Inferior parietal cortex (tissue), 1 donor: ENCODE data around the gene ANKRD6.

Experiments
- DNase-seq: peaks from one replicate; pipeline ENCODE4 v3.0.0-alpha.2; 2016; ENCODE audit errors: extremely low spot score

The ANKRD6 gene

DNA sequence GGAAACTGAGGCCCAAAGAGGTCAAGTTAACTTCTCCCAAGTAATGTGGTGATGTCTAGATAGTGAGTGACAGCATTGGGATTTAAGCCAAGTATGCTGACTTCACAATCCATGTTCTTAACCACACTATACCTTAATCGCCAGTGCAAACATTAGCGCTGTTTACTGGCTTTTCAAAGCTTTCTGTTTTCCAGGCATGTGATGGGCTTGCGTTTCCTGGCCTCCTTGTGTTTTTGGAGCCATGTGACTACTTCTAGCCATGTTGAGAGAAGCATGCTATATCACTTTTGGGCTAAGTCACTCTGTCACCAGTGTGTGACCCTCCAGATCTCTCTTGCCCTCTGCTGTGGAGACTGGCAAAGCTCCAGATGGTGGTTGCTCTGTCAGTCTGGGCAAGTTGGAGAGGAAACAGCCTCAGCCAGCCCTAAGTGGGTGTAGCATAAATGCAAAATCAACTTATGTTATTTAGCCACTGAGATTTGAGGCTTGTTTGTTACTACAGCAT lies 76.9 kb downstream of the ANKRD6 start:
- no peak for DNase-seq

DNA sequence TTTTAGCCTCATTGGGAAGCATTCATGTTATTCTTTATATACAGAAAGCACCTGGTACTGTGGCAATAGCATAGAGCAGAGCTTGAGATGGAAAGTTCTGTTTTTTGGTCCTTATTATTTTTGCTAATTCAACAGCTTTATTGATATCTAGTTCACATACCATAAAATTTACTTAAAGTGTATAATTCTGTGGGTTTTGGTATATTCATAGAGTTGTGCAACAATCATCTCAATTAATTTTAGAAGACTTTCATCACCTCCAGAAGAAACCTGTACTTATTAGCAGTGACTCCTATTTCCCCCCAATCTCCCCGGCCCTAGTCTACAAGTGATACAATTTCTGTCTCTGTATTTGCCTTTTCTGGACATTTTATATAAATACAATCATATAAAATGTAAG lies 77.4 kb downstream of the ANKRD6 start:
- no peak for DNase-seq

DNA sequence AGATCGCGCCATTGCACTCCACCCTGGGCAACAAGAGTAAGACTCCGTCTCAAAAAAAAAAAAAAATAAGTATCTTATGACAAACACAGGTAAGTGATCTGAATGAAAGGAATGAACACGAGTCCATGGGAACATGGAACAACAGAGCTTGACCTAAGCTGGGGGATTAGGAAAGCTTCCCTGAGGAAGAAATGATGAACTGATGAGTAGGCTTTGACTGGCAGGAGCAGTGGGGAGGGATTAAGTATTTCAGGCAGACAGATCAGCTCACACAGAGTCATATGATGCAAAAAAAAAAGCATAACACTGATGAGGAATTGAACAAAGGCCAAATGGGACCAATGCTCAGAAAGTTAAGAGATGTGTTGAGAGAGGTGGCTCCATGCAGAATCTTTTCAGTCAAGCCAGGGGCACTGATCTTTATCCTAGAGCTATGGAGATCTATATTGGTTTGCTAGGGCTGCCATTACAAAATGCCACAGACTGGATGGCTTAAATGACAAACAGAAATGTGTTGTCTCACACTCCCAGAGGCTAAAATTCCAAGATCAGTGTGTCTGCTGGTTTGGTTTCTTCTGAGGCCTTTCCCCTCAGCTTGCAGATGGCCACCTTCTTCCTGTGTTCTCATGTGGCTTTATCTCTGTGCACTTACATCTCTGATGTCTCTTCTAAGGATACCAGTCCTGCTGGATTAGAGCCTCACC lies 85.6 kb downstream of the ANKRD6 start:
- DNase-seq, result no peak

DNA sequence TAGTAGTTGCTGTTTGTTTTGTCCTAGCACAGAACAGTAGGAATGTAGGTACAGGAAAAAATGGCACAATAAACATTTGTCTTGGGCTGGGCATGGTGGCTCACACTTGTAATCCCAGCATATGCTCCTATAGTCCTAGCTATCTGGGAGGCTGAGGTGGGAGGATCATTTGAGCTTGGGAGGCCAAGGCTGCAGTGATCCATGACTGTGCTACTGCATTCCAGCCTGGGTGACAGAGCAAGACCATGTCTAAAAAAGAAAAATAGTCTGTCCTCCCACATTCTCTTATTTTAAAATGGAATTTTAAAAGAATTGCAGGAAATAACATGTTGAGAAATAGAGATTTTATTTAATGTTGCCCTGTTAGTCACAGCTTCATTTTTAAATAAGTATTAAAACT lies 87.8 kb downstream of the ANKRD6 start:
- DNase-seq, result no peak

DNA sequence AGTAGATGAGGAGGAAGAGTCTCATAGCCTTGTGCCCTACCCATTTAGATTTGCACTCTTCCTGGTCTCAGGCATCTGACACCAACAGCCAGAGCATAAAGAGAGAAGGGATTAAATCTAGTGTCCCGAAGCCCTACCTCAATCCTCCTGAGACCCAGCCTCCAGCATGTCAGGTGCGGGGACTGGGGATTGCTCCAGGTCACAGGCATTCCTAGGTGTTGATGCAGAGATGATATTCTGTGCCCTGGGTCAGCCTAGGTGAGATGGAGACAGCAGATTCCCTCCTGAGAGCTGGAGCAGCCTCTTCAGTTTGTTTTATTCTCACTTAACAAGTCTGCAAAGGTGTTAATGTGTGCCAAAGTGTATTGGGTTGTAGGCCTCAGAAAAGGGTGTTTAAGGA lies 89.8 kb downstream of the ANKRD6 start:
- no peak for DNase-seq

DNA sequence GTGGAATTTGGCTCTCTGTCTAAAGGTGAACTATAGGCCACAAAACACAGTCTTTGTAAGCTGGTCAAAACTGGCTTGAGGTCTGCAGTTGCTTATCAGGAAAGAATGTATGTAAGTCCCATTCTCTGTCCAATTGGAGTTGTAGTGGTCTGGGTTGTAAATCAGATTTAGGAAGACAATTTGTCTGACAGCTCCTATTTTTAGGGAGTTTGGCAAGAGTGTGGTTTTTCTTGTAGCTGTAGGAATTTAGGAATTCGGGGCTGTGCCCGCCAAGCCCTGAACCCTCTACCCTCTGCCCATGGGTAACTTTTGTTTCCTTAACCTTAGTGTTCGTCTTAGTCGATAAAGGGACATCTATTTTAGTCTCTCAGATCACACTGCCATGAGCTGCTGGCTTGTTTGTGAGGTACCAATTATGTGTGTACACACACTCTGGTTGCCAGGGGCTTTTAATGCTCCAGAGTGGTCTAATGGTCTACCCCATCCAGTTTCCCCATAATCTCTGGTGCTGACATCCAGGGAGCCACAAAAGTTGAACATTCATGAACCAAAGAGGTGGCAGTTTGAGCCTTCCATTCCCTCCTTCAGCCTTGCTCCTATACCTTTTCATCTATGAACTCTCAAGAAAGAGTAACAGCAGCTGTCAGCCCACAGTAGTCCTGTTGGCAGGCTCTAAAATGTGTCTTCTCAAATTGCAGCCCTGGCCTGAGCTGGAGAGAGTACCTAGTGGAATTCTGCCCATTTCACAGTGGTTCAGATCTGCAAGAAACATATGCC lies 93.0 kb downstream of the ANKRD6 start:
- DNase-seq, result no peak

DNA sequence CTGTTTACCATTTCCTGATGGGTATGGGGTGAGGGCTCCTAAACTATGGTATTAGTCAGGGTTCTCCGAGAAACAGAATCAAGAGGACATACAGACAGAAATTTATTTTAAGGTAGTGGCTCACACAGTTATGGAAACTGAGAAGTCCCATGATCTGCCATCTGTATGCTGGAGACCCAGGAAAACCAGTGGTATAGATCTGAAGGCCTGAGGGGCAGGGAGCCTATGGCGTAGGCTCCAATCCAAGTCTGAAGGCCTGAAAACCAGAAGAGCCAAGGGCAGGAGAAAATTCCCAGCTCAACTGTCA lies 93.6 kb downstream of the ANKRD6 start:
- no peak for DNase-seq

DNA sequence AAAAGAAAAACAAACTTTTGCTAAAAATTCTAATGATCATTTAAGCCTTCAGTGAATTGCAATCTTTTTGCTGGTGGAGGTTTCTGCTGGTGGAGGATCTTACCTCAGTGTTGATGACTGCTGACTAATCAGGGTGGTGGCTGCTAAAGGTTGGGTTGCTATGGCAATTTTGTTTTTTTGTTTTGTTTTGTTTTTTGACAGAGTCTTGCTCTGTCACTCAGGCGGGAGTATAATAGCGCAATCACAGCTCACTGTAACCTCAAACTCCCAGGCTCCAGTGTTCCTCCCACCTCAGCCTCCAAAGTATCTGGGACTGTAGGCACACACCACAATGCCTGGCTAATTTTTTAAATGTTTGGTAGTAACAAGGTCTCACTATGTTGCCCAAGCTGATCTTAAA lies 94.7 kb downstream of the ANKRD6 start:
- DNase-seq, result no peak

DNA sequence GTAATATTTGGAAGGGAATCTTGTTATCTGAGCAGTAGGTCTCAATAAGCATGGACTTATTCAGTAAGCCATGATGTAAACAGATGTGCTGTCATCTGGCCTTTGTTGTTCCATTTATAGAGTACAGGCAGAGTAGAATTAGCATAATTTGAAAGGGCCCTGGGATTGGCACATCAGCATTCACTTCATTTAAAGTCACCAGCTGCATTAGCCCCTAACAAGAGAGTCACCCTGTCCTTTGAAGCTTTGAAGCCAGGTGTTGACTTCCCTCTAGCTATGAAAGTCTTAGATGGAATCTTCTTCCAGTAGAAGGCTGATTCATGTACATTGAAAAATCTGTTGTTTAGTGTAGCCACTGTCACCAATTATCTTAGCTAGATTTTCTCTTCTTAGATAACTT lies 95.9 kb downstream of the ANKRD6 start:
- DNase-seq, result no peak

DNA sequence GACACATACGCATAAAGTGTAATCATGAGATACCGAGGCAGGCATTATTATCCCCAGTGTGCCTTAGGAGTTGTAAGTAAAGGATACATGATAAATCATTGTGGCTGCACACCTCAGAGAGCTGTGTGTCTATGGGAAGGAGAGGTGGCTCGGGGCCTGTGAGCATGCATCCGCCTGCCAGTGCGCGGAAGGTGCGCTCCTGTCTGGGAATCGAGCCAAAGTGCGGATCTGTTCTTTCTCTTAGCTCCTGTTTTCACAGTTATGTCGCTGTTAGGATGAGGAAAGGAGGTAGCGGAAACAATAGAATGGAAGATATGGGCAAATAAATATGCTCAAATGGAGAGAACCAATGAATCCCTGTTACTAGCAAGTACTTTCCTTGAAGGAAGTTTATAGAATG lies 98.0 kb downstream of the ANKRD6 start:
- no peak for DNase-seq

DNA sequence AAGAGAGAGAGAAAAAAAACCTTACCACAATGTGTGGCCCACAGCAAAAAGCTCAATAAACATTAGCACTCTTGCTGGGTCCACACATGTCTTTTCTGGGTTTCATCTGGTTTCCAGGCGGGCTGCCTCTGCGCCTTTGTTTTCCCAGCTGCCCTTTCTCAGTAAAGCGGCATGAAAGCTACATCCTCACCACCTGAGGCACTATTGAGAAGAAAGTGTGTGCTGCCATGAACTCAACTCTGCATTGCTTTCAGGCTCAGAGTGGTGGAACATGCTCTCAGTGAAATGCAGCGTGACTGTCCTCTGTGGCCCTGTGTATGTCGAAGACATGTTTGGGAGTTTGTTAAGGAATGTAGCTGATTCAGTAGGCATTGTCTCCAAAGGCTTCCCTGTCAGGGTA lies 103.3 kb downstream of the ANKRD6 start:
- no peak for DNase-seq

DNA sequence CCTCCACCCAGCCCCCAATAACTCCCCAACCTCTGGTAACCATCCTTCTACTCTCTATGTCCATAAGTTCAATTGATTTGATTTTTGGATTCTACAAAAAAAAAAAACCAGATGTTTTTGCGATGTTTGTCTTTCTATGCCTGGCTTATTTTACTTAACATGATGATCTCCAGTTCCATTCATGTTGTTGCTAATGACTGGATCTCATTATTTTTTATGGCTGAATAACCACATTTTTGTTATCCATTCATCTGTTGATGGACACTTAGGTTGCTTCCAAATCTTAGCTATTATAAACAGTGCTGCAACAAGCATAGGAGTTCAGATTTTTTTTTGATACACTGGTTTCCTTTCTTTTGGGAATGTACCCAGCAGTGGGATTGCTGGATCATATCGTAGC lies 106.8 kb downstream of the ANKRD6 start:
- DNase-seq, result no peak

DNA sequence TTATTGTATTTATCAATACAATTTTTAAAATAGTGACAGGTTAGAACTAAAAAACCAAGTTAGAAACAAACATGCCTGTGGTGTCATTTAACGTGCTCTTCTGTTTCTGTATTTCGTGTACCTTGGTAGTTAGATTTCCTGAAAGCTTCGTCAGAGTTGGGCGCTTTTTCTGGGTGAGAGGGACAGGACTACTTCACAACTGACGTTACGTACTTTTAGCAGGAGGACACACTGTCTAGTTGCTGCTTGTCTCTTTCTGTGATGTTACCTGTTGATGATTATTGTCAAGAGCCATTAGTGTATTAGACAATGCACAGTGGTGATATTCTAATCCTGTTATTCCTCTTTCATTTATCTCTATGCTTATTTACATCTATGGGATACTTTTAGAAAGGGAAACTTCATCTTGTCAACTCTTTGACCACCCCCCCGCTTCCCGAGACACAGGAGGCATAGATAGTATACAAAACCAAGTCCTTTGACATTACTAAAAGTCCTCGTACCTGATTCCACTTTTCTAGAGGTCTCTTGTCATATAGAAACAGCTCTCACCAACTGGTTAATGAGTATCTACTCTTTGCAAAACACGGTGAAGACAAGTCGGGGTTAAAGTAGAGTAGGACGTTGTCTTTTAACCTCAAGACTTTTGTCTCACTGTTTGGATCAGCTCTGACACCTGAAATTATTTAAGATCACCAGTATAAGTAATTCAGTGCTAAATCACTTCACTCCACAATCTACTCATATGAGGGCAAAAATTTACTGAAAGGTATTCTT lies 109.3 kb downstream of the ANKRD6 start:
- no peak for DNase-seq

DNA sequence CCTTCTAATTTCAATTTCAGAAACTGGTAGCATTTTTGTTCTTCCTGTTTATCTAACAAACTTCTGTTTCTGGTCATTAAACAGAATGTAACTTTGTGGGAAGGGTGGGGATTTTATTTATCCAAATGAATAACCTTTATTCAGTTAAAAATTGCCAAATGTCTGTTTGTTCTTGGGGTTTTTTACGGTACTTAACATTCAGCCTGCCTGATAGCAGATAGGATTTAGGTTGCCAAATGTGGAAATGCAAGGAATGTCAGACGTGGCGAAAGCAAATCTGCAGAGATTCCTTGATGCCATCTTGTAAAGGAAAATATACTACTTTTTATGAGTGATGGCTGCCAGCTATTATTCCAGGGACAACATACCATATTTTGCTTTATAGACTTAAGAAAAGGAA lies 109.9 kb downstream of the ANKRD6 start:
- no peak for DNase-seq

DNA sequence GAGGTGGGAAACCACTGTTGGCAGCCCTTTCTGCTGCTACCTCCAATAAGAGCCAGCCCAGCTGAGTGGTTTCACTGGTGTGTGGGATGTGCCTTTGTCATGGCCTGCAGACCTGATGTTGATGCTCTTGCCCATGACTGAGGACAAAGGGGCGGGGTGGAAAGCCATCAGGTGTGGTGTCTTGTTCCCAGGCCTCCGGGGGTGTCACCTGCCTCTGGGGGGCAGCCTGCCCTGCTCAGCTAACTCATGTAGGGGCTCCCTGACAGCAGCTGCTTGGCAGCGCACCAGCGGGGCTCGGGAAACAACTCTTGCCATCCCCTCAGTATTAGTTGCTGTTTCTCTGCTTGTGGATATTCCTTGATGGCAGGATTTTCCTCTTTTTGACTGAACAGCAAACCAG lies 114.3 kb downstream of the ANKRD6 start:
- DNase-seq, result no peak

DNA sequence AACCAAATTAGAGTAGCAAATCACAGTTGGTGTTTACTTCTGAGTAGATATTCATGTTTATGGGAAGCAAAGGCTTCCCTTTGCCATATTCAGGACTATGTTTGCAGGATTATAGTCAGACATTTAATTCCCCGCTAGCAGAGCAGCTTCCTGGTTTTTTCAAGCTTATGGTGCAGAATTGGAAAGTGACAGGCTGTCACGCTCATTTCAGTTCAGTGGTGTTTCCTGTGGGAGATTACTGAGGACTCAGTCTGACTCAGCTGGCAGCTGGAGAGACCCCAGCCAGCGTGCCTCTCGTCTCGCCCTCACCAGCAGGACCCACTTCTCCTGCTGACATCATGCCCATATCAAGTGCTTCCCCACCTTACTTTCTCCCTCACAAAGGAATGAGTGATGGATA lies 120.5 kb downstream of the ANKRD6 start:
- DNase-seq, result no peak

DNA sequence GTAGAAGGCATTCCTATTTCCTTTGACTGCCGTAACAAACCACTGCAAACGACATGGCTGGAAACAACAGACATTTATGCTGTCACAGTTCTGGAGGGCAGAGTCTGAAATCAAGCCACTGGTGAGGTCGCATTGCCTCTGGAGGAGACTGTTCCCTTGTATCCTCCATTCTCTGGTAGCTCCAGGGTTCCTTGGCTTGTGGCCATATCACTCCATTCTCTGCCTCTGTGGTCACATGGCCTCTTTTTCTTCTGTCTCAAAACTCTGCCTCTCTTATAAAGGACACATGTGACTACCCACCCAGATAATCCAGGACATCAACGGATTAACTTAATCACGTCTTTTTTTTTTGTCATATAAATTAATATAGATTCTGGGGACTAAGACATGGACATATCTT lies 121.2 kb downstream of the ANKRD6 start:
- DNase-seq, result no peak

DNA sequence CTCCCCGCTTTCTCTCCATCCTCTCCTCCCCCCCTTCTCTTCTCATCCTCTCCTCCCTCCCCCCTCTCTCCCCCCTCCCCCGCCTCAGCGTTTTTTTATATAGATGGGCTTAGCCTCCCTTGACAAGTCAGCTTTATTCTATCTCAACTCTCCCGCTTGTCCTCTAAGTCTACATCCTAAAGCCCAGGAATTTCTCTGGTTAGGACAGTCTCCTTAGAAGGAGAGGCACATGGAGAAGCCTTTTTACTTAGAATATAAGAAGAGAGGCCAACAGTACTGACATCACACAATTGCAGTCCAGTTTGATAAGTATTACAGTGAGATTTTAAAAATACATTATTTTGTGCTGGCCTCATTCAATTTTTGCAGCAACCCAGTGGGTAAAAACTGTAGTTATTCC lies 122.1 kb downstream of the ANKRD6 start:
- no peak for DNase-seq

DNA sequence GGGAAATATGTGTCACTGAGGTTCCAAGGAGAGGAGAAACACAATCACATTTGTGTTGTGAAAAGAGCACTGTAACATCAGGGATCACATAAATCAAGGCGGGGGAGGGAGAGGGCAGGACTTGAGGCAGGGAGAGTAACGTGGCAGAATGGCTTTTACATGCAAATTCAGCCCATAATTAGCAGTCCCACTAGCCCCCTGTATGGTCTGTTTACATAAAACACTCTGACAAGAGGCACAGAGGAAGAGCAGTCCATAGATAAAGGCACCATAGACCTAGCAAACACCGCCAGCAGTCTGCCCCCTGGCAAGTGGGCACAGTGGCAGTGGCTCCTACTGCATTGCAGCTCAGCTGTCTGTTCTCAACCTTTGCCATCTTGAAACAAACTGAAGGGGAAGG lies 122.9 kb downstream of the ANKRD6 start:
- DNase-seq, result no peak

DNA sequence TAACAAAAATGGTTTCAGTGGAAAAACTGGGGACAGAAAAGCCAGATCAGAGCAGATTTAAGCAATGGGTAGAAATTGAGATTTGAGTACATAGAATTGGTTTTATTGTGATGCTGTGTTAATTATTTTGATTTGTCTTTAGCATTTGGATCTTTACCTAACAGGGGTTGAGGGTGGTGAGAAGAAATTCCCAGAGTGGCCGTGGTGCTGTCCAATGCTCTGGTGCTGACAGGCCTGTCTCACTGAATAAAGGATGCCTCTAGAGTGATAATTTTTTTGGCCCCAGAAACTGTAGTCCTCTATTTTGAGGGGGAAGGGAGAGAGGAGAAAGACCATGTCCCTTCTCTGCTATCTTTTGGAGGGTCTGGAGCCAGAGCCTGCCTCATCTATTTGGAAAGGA lies 126.5 kb downstream of the ANKRD6 start:
- DNase-seq, result no peak

DNA sequence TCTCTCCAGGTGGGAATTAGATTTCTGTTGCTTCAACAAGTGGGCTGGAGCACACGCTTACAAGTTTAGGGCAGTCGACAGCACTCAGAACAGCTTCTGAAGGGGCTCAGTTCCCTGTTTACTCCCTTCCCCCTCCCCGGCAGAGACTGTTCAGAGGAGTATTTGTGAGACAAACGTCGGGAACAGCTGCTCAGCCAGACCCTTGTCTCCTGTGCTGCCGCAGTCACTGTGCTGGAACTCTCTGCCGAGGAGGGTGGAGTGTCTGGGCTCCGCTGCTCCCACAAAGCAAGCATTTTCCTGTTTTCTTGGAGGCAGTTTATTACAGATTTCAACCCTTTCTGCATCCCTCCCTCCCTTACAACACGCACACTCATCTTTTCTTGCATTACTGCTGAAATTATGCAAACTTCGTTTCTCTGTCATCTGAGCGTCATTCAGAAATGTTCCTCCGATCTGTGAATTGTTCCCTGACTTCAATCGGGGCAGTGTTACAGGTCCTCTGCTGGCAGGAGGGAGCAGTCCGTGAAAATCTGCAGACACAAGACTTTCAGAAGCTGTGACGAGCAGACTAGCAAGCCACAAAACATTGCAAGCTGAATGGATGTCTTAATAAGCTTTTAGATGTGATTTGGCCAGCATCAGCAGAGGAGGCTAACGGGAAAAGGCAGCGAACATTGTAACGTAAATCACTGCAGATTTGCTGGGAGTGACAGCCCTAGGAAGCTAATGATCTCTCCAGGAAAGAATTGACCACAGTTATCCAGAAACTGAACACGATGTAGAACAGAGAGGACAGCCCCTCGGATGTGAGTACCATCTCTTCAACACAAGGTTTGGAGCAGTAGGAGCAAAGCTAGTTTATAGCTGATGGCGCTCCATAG lies 129.4 kb downstream of the ANKRD6 start:
- DNase-seq, result peak; percentile 61

DNA sequence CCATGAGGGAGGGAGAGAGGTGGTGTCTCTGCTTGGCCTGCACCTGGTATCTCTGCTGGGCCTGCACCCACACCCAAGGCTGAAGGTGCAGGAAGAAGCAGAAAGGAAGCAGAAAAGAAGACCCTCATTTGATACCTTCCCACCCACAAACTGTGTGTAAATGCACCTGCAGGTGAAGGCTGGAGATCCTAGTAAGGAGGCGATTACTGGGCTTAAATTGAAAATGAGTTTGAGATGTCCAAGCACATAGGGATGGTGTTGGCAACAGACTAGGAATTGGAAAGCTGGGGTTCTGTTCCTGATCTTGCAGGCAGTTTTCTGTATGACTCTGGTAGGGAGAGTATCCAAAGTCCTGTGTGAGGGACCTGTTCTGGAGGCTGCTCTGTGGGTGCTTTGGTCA lies 130.9 kb downstream of the ANKRD6 start:
- DNase-seq, result no peak
